Measurements from ENCODE around the gene NF2. TPM values are rescaled to one million over a fixed set of nuclear protein-coding genes. Genes with fewer than 3 reads are reported as not detected.

The NF2 gene
- total RNA-seq, 6 experiments from 2014 or later = 9.6 to 24.8 (median 14.0) TPM

- Histone ChIP-seq H3K36me3 (no peaks in the 10 kb centered on the region), H3K4me1 (peaks cover 0 to 6% (median 0%) of the 10 kb centered on the region in 4 donors), H3K27ac (no peak overlapping the region), H3K4me3 (no peak overlapping the region), H3K27me3 (no peaks in the 10 kb centered on the region), H3K9me3 (no peaks in the 10 kb centered on the region)
- intact Hi-C loops (cut with DNase I) = no loop called here
- 100% methylated on average over 2 of the region's 11 CpGs for whole genome bisulfite sequencing (ENCODE audit: insufficient coverage, low coverage, low lambda C conversion rate, missing lambda C conversion rate)
- ATAC-seq = no peak
- no peak for TF ChIP-seq POLR2A (IDR thresholded peaks at IDR 0.05)
- TF ChIP-seq CTCF (IDR thresholded peaks at IDR 0.05) = no peak
- no peak for DNase-seq
Measured at GRCh38 chr22:29717789-29718188, 114.4 kb downstream of the NF2 start.

GRCh38 chr22:29718949-29719898 lies 115.8 kb downstream of the NF2 start:
- Histone ChIP-seq H3K36me3 (no peaks in the 10 kb centered on the region), H3K27me3 (no peaks in the 10 kb centered on the region), H3K9me3 (no peaks in the 10 kb centered on the region), H3K4me3 (no peak overlapping the region), H3K4me1 (peaks cover 0 to 6% (median 0%) of the 10 kb centered on the region in 4 donors), H3K27ac (no peak overlapping the region)
- ATAC-seq (no peak), DNase-seq (no peak)
- intact Hi-C loops (cut with DNase I) = no loop called here
- WGBS (ENCODE audit: insufficient coverage, low coverage, low lambda C conversion rate, missing lambda C conversion rate) = 25% methylated on average over 8 of the region's 24 CpGs
- TF ChIP-seq CTCF (IDR thresholded peaks at IDR 0.05) (no peak), POLR2A (IDR thresholded peaks at IDR 0.05) (no peak)

- Histone ChIP-seq H3K9me3 (no peaks in the 10 kb centered on the region), H3K27me3 (no peaks in the 10 kb centered on the region), H3K4me1 (peaks cover 0 to 6% (median 0%) of the 10 kb centered on the region in 4 donors), H3K36me3 (no peaks in the 10 kb centered on the region), H3K4me3 (no peak within 1 kb of the TSS), H3K27ac (no peak within 1 kb of the TSS)
- DNase-seq (no peak), ATAC-seq (no peak)
- TF ChIP-seq POLR2A (IDR thresholded peaks at IDR 0.05) (no peak), CTCF (IDR thresholded peaks at IDR 0.05) (no peak)
- intact Hi-C loops (cut with DNase I) = loop anchor here in 1 of 2 donors (5.0 kb wide), 1 partner anchor 372 kb away; no protein-coding TSS in a partner anchor
- WGBS (ENCODE audit: insufficient coverage, low coverage, low lambda C conversion rate, missing lambda C conversion rate) = 0% methylated on average over 9 of the region's 115 CpGs
Measured at GRCh38 chr22:29719899-29720645, 116.6 kb downstream of the NF2 start, which contains the start of gene CABP7. CABP7 (plus strand) TSS chr22:29720003; CDS start chr22:29720425, 422 bp downstream.

GRCh38 chr22:29720811-29721323 lies 117.4 kb downstream of the NF2 start:
- Histone ChIP-seq H3K27ac (no peak overlapping the region), H3K4me1 (peaks cover 0 to 6% (median 0%) of the 10 kb centered on the region in 4 donors), H3K4me3 (no peak overlapping the region), H3K27me3 (no peaks in the 10 kb centered on the region), H3K36me3 (no peaks in the 10 kb centered on the region), H3K9me3 (no peaks in the 10 kb centered on the region)
- WGBS (ENCODE audit: insufficient coverage, low coverage, low lambda C conversion rate, missing lambda C conversion rate) = 30% methylated on average over 2 of the region's 53 CpGs
- TF ChIP-seq POLR2A (IDR thresholded peaks at IDR 0.05) (no peak), CTCF (IDR thresholded peaks at IDR 0.05) (no peak)
- DNase-seq = no peak
- intact Hi-C loops (cut with DNase I) = loop anchor here in 1 of 2 donors (5.0 kb wide), 1 partner anchor 371 kb away; no protein-coding TSS in a partner anchor
- no peak for ATAC-seq

Measured in right lobe of liver (tissue), 6 donors.